AG08396 (cell line): Measurements from ENCODE around the gene COG5.
"Not testable (repeated sequence)": the region's sequence is repeated elsewhere in the genome, so short reads cannot be mapped to it uniquely, and the experiment has no call there.

ENCODE experiments used
- DNase-seq: peaks from one replicate; pipeline ENCODE4 v3.0.0; 2012; ENCODE audit warnings: low spot score, mixed read lengths

The COG5 gene

DNA sequence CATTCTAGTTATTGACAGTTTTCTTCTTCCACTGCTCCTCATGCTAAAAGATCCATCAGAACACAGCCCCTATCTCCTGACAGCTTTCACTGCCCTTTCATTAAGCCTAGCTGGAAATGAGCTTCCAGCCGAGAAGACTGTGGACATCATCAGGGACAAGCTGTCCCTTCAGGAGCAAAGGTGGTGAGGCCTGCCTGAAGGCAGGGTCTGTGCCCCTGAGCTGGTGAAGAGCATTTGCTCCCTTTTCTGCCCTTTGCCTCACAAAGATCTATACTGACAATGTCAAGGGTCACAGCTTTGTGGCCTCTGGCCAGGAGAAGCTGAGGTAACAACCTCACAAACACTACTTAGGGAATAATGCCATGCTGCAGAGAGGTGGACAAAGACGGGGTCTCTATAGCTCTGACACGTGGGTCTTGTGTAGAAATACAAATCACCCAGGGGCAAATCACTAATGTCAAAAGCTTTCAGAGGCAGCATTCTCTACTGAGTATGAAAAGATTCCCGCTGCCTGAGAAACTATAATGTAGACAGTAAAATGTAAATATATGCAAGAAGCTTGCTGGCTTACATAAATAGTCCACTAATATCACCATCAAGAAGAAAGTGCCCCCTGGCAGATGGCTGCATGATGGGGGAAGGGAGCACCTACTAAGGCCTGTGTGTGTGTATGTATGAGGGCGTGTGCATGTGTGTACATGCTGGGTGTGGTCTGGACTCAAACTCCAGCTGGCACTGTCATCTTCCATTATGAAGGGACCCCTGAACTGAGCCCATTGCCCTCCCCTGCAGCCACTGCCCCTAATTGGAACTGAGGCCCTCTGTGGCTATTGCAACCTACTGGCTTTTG, 339.1 kb downstream of the COG5 start:
- DNase-seq: no peak

GRCh38 chr7:107220806-107221205, 342.9 kb downstream of the COG5 start:
- DNase-seq: not testable (repeated sequence)

- DNase-seq: no peak
Observed at GRCh38 chr7:107220356-107220755, 343.4 kb downstream of the COG5 start.

DNA sequence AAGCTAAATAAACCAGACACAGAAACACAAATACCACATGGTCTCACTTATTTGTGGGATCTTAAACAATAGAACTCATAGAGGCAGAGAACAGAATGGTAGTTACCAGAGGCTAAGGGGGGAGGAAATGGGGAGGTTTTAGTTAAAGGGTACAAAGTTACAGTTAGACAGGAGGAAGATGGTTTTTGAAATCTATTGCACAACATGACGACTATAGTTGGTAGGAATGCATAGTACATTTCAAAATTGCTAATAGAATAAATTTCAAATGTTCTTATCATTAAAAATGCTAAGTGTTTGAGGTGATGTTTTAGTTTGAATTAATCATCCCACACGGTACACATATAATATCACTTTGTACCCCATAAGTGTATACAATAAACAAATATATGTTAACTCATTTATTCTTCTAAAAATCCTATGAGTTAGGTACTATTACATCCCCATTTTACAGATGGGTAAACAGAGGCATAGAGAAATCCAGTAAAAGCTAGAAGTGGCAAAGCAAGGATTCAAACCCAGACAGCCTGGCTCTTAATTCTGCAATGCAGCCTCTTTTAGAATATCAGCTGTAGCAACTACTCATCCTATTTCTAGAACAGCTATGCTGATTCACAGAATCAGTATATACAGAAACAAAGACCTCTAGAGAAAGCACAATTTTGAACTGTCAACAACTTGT, 344.0 kb downstream of the COG5 start:
- DNase-seq: no peak

GRCh38 chr7:107213945-107214344, 349.8 kb downstream of the COG5 start:
- DNase-seq: no peak

DNA sequence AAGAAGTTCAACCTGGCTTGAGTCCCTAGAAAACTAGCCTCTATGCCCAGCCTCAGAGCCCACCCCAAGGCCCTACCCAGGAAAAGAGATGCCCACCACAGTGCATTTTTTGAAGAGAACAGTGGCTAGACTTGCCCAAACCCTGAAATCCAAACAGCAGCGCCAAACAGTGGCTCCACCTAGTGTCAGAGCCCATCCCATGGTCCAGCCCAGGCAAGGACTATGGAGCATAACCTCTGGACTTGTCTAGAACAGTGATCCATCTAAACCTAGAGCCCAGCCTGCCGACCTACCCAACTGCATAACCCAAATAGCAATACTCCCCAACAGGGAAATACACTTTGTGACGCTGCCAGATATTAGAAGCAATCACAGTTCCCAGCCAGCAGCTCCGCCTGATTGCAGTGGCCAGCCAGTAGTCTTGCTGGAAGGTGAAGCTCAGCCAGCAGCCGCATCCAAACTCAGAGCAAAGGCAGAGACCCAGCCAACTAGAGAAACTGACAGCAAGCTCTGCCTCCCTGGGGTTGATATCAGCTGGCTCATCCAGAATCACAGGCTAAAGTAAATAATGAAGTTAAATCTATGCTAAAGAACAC, 350.4 kb downstream of the COG5 start:
- no peak for DNase-seq

GRCh38 chr7:107212725-107213124, 351.0 kb downstream of the COG5 start:
- no peak for DNase-seq

- DNase-seq: no peak
Observed at GRCh38 chr7:107210400-107210799, 353.3 kb downstream of the COG5 start.

- DNase-seq: no peak
Observed at GRCh38 chr7:107209565-107209964, 354.2 kb downstream of the COG5 start.

- DNase-seq: no peak
Observed at GRCh38 chr7:107208563-107208962, 355.2 kb downstream of the COG5 start.

GRCh38 chr7:107208024-107208521, 355.6 kb downstream of the COG5 start:
- no peak for DNase-seq

GRCh38 chr7:107207459-107207858, 356.3 kb downstream of the COG5 start:
- no peak for DNase-seq

DNA sequence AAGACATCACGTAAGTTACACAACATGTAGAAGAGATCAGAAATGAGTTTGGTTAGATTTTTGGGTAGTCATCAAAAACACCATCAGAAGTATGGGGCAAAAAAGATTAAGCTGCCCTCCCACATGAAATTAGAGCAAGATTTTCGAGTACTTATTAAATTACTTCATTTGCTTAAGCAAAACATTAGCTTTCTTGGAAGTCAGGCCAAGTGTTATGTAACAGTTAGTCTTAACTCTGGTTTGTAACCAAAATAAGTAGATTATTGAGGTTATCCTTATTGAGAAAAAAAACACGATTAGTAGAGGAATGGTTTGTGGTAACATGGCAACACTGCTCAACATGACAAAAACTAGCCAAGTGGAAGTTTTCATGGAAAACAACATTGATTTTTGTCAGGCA, 357.0 kb downstream of the COG5 start:
- DNase-seq: no peak

GRCh38 chr7:107206136-107206535, 357.6 kb downstream of the COG5 start:
- DNase-seq: no peak

- no peak for DNase-seq
Observed at GRCh38 chr7:107203607-107204006, 360.1 kb downstream of the COG5 start.

- DNase-seq: peak; percentile 33
Observed at GRCh38 chr7:107201795-107202450, 361.8 kb downstream of the COG5 start.

DNA sequence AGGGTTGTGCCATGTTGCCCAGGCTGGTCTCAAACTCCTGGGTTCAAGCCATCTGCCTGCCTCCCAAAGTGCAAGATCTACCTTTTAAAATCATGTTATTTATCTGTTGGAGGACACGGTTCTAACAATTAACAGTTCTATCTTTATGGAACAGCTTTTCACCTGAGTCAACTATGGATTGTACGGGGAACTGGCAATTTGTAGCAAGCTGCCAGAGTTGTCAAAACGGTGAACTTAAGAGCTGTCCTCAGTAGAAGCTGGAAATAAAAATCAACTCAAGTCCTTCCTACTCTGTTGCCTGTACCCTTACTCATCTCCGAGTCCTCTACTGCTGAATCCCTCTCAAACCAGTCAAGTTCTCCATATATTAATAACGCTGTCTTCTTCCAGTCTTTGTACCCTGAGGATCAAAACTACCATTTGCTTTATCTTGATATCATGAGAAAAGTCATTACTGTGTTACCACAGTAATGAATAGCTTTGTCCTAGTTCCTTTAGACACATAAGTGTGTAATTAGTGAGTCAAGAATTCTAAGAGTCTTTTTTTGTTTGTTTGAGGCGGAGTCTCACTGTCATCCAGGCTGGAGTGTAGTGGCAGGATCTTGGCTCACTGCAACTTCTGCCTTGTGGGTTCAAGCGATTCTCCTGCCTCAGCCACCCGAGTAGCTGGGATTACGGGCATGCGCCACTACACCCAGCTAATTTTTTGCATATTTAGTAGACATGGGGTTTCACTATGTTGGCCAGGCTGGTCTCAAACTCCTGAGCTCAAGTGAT, 366.7 kb downstream of the COG5 start:
- DNase-seq: no peak

- no peak for DNase-seq
Observed at GRCh38 chr7:107194052-107194451, 369.7 kb downstream of the COG5 start.

GRCh38 chr7:107190090-107190489, 373.6 kb downstream of the COG5 start:
- DNase-seq: no peak

DNA sequence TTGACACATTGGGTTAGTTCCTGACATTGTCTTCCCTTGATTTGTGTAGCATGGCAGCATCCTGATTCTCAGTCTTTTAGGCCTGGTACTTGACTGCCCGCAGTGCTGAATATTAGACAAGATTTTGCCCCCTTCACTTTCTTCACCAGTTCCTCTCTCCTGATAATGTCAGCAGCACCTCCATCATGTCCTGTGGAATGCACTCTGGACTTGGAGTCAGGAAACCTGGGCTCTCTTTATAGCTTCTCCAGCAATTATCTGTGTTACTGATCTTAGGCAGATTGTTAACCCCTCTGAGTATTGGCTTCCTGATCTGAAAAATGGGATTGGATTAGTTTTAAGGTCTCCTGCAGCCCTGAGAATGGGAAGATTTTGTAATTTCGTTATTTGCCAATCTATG, 375.9 kb downstream of the COG5 start:
- no peak for DNase-seq

- DNase-seq: no peak
Observed at GRCh38 chr7:107186240-107186639, 377.5 kb downstream of the COG5 start.

- no peak for DNase-seq
Observed at GRCh38 chr7:107185716-107186115, 378.0 kb downstream of the COG5 start.
